Raji (cell line): Measurements from ENCODE around the gene IL18RAP.

Experiments
- POLR2A ChIP-seq: IDR thresholded peaks from 2 replicates; pipeline ENCODE4 v1.6.1; 2011; ENCODE audit warnings: low read depth, low read length, control low read depth; ENCODE audit not compliant: insufficient read depth

Gene IL18RAP

DNA sequence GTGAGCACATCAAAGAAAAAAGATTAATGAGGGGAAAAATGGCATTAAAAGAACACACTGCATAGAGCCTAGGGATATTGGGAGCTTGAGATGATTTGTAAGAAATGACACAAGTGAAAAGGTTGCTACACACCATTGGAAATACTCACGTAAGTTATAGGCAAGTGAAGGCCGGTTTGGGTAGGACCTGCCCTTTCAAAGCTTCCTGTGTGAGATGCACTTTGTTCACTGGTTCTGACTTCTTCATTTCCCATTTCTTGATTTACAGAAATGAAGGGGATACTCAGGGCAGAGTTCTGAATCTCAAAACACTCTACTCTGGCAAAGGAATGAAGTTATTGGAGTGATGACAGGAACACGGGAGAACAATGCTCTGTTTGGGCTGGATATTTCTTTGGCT is at the start of gene IL18RAP:
TSS of gene IL18RAP (plus strand) at position 251 of the 400 bp plus-strand sequence. CDS start at position 369, 118 bp downstream.
- no peak for TF ChIP-seq POLR2A

GRCh38 chr2:102376052-102376591 is 46.8 kb upstream of the IL18RAP start:
- no peak for TF ChIP-seq POLR2A

DNA sequence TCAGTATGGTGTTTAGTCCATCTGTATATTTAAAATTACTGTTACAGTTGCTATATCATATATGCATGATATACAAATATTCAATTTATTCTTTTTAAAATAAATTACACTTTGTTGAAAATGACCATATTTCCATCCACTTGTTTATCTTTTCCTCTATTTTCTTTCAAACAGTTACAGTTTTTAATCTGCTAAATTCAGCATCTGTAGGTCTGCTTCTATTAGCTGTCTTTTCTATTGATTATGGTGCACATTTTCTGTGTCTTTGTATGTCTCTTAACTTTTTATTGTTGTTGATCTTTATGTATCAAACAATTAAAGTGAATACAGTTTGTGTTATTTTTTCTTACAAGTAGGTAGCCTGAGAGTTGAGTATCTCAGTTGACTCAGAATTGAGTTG is 39.2 kb upstream of the IL18RAP start:
- no peak for TF ChIP-seq POLR2A

DNA sequence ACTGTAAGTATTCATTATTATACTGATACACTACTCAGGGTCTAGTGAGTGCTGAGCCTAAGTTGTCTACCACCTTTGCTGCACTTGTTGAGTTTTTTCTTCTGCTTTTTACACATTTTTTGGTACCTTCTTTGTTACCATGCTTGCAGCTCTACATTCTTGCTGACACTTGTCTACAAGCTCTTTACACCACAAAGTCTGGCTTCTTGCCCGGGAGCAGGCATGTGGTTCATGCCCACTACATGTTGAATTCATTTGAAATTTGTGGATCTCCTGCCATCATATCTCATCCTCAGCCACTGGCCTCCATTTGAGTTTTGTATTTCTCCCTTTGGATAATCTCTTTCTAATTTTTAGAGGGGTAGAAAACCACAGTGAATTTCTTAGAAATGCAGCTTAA is 37.4 kb upstream of the IL18RAP start:
- no peak for TF ChIP-seq POLR2A

GRCh38 chr2:102386004-102386403 is 37.0 kb upstream of the IL18RAP start:
- no peak for TF ChIP-seq POLR2A

- TF ChIP-seq POLR2A: no peak
These were observed 36.0 kb upstream of the IL18RAP start for GRCh38 chr2:102386867-102387541.

- no peak for TF ChIP-seq POLR2A
These were observed 35.0 kb upstream of the IL18RAP start for GRCh38 chr2:102387763-102388546.

GRCh38 chr2:102391565-102391964 is 31.4 kb upstream of the IL18RAP start:
- no peak for TF ChIP-seq POLR2A

- TF ChIP-seq POLR2A: no peak
These were observed 30.9 kb upstream of the IL18RAP start for GRCh38 chr2:102392096-102392495.

- no peak for TF ChIP-seq POLR2A
These were observed 30.0 kb upstream of the IL18RAP start for GRCh38 chr2:102392942-102393341.

DNA sequence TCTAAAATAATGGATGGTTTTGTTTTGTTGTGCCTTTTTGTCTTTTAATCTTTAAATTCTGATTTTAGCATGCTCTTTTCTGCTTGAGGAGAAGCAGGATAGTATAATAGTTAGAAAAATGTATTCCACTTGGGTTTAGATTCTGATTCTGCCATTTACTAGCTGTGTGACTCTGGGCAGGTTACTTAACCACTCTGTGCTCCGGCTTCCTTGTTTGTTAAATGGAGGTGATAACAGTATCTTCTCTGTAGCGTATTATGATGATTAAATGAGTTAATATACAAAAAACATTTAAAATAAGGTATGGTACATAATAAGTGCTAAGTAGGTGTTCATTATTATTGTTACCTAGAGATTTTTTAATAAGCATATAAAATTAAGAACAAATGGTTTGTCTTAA is 26.9 kb upstream of the IL18RAP start:
- TF ChIP-seq POLR2A: no peak

GRCh38 chr2:102397209-102397608 is 25.8 kb upstream of the IL18RAP start:
- TF ChIP-seq POLR2A: no peak

GRCh38 chr2:102399499-102400141 is 23.3 kb upstream of the IL18RAP start:
- no peak for TF ChIP-seq POLR2A

DNA sequence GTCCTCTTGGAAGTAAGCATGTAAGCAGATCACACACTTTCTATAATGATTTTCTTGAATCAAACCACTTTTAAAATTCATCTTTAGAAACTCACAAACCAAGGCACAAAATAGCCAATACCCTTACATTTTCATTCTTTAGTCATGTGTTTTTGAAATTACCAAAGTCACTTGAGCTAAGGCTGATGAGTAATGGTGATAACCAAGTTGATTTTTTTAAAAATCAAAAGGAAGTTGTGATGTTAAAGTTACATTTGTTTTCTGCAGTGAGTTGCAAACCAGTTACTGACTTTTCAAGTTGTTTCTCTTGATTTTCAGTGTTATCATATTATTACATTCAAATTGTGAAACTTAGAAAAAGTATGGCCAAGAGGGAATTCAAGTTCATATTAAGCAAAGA is 21.5 kb upstream of the IL18RAP start:
- TF ChIP-seq POLR2A: no peak

GRCh38 chr2:102401865-102402264 is 21.1 kb upstream of the IL18RAP start:
- TF ChIP-seq POLR2A: no peak

GRCh38 chr2:102410952-102411351 is 12.0 kb upstream of the IL18RAP start:
- TF ChIP-seq POLR2A: no peak
